Sigmoid colon (tissue), 4 donors: Measurements from ENCODE around the gene ATP6V1G1.

Experiments
- POLR2A ChIP-seq, 2 donors: fragments of 450-650 bp; IDR thresholded peaks; one replicate each; pipeline ENCODE4 v1.6.1; 2016; ENCODE audit warnings: antibody characterized with exemption in 2 of 2, mild to moderate bottlenecking in 2 of 2, moderate library complexity in 2 of 2
- POLR2AphosphoS5 ChIP-seq, 4 donors: sonication (generic); formaldehyde crosslinking; IDR thresholded peaks; one replicate each; pipeline ENCODE4 v1.6.1; 2017; ENCODE audit warnings: antibody characterized with exemption in 4 of 4
- TF ChIP-seq, protein P1 (sequence below), 4 experiments: fragments of 450-650 bp in 3 of 4; fragments of 200-600 bp in 1 of 4; IDR thresholded peaks; one replicate each; pipeline ENCODE4 v1.5.1; 2016 to 2019; ENCODE audit warnings: antibody characterized with exemption in 4 of 4, mild to moderate bottlenecking in 3 of 4, moderate library complexity in 2 of 4

DNA sequence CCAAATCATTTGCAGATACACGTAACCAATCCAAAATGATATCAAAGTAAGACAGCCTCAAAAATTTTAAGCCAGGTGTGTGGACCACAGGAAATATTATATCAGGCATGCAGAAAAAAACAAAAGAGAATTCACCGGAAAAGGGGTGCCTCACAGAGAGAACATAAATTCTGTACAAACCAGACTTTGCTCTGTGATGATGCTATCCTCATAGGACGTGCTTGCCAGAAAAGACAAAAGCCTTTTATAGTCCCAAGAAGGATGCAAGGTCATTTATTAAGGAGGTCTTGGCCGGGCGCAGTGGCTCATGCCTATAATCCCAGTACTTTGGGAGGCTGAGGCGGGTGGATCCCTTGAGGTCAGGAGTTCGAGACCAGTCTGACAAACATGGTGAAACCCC is 16.8 kb upstream of the ATP6V1G1 start:
- TF ChIP-seq, protein P1, sequence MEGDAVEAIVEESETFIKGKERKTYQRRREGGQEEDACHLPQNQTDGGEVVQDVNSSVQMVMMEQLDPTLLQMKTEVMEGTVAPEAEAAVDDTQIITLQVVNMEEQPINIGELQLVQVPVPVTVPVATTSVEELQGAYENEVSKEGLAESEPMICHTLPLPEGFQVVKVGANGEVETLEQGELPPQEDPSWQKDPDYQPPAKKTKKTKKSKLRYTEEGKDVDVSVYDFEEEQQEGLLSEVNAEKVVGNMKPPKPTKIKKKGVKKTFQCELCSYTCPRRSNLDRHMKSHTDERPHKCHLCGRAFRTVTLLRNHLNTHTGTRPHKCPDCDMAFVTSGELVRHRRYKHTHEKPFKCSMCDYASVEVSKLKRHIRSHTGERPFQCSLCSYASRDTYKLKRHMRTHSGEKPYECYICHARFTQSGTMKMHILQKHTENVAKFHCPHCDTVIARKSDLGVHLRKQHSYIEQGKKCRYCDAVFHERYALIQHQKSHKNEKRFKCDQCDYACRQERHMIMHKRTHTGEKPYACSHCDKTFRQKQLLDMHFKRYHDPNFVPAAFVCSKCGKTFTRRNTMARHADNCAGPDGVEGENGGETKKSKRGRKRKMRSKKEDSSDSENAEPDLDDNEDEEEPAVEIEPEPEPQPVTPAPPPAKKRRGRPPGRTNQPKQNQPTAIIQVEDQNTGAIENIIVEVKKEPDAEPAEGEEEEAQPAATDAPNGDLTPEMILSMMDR (IDR thresholded peaks at IDR 0.05): no peak
- TF ChIP-seq POLR2A (IDR thresholded peaks at IDR 0.05) (no peak), POLR2AphosphoS5 (IDR thresholded peaks at IDR 0.05) (no peak)
